GM12891 (cell line): ENCODE data around the gene ACTN2.

Source experiments
- PAX5 ChIP-seq: IDR thresholded peaks from 2 replicates; pipeline ENCODE4 v1.6.1; 2011; ENCODE audit warnings: low read length, moderate library complexity, mild to moderate bottlenecking; ENCODE audit not compliant: insufficient read depth, severe bottlenecking
- POLR2A ChIP-seq: IDR thresholded peaks from 2 replicates; pipeline ENCODE4 v1.6.1; 2011; ENCODE audit warnings: low read depth, low read length, control low read depth
- POLR2AphosphoS5 ChIP-seq: IDR thresholded peaks from 2 replicates; pipeline ENCODE4 v1.6.1; 2011; ENCODE audit warnings: low read depth, low read length, control low read depth
- POU2F2 ChIP-seq: IDR thresholded peaks from 2 replicates; pipeline ENCODE4 v1.6.1; 2011; ENCODE audit warnings: low read depth, mild to moderate bottlenecking, control low read depth, low read length, moderate library complexity
- SPI1 ChIP-seq: IDR thresholded peaks from 2 replicates; pipeline ENCODE4 v1.6.1; 2011; ENCODE audit warnings: low read depth, low read length, control low read depth
- TAF1 ChIP-seq: IDR thresholded peaks from 2 replicates; pipeline ENCODE4 v1.6.1; 2011; ENCODE audit warnings: low read depth, low read length, control low read depth

GRCh38 chr1:236681219-236681618, 5.1 kb upstream of the ACTN2 start:
- TF ChIP-seq POLR2AphosphoS5 = no peak
- no peak for TF ChIP-seq TAF1
- no peak for TF ChIP-seq POLR2A
- no peak for TF ChIP-seq SPI1
- no peak for TF ChIP-seq PAX5
- TF ChIP-seq POU2F2 = no peak
